Activated T-helper 1 cell treated with anti-CD3 and anti-CD28 coated beads, Interleukin-2, amount 50 U/mL, for 16 hours (primary cell): ENCODE measurements around the gene VWA3B.
"Not testable (repeated sequence)": the region's sequence is repeated elsewhere in the genome, so short reads cannot be mapped to it uniquely, and the experiment has no call there.

Experiments
- DNase-seq, 2 donors: peaks; one replicate each; pipeline ENCODE4 v3.0.0-alpha.2; 2020; ENCODE audit warnings: low read depth in 1 of 2, low spot score in 1 of 2

Gene VWA3B

DNA sequence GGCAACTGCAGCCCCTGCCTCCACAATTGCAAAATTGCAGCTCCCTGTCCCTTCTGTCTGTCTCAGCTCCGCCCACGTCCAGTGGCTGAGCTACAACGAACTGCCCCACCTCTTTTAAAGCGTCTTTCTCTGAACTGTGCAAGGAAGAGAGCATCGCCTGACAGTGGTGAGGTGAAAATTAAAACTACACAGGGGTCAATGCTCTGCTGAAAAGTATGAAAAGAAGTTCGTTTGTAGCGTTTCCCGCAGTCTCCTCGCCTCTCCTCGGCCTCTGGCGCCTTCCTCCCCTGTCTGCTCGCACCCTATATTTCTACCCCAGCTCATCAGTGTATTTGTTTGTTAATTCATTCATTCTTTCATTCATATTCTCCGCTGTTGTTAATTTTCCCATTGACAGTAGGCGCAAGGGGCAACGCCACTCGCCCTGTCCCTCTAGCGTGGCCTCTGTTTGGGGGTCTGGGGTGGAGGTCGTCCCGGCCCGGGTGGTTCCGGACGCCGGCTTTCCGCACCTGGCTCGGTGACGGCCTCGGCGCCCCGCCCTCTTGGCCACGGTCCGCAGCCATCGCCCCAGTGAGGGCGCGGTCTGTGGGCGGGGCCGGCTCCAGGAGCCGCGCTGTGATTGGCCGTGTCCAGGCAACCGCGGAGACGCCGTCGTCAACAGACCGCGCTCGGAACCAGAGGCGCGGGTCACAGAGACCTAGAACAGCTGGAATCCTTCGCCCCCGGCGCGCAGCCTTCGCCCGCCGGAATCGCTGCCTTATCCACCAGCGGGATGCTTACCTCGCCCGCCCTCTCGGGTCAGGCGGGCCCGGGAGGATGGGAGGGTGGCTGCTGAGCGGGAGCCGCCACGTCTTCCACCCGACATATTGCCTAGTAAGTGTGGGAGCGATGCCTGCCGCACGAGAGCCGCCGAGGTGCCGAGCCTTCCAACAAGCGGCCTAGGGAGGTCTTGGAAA lies at the start of gene VWA3B:
Gene VWA3B, plus strand, starts transcription at position 677 of the 956 bp plus-strand sequence. CDS start 5,926 bp downstream, outside the sequence.
- DNase-seq, result no peak

DNA sequence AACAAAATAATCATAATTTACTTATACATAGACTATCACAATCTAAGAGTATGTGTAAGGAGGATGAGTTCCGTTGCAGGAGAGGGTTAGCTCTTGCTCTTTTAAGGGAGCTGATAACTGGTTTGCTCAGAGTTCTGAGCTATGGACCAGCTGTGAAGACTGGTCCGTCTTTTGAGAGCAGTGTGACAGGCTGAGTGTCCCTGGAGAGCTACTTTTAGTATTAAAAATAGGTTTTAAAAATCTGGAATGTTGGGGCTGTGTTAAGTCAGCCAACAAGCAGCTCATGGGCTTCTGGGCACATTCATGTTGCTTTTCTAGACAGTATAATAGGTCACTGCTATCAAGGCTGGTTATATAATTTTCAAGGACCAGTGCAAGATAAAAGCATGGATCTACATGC lies 49.8 kb upstream of the VWA3B start:
- DNase-seq, result no peak

GRCh38 chr2:98037666-98038336 lies 49.2 kb upstream of the VWA3B start:
- DNase-seq, result no peak

DNA sequence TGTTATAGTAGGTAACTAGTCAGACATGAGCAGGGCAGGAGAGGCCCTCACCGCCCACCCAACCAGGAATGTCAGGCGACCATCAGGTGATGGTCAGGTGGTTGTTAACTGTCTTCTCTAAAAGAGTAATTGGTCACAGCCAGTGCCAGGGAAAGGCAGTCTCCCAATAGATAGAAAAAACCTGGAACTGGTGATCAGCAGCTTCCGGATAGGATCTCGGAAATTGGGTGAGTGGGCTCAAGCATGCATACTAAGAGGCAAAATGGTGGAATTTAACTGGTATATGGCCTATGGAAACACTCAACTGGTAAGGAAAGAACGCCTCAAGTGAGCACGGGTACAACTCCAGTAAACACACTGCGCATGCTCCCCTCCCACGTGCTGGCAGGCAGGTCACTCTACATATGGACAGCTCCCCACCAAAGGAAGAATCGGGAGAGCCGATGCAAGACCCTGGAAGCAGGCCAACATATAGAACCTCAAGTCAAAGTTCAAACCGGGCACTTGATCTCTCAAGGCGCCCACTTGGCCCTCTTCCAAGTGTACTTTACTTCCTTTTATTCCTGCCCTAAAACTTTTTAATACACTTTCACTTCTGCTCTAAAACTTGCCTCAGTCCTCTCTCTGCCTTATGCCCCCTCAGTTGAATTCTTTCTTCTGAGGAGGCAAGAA lies 47.7 kb upstream of the VWA3B start:
- no peak for DNase-seq

GRCh38 chr2:98040331-98040939 lies 46.5 kb upstream of the VWA3B start:
- no peak for DNase-seq

DNA sequence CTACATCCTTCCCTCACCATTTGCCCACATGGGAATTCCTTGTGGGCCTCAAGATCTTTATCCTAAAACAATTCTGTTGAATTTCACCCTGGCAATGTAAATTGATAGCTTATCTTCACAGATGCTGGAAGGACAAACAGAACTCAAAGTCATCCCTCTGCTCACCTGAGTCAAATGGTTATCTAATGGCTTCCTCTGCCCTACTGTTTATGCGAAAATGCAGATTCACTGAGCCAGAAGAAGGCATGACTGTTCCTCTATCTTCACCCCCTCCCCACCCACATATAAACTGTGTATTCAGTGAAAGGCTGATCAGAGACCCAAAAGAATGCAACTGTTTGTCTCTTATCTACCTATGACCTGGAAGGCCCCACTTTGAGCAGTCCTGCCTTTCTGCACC lies 43.9 kb upstream of the VWA3B start:
- DNase-seq, result no peak

DNA sequence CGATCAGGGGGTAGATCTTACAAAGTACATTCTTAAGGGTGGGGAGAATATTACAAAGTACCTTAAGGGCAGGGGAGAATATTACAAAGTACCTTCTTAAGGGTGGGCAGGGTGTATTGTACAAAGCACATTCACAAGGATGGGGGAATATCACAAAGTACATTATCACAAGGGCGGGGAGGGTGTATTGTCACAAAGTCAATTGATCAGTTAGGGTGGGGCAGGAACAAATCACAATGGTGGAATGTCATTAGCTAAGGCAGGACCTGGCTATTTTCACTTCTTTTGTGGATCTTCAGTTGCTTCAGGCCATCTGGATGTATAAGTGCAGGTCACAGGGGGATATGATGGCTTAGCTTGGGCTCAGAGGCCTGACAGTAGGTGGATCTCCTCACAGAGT lies 42.2 kb upstream of the VWA3B start:
- not testable (repeated sequence) for DNase-seq

GRCh38 chr2:98050070-98050469 lies 36.9 kb upstream of the VWA3B start:
- no peak for DNase-seq

- DNase-seq, result no peak
Observed at GRCh38 chr2:98058191-98058975, 28.6 kb upstream of the VWA3B start.

GRCh38 chr2:98060277-98060676 lies 26.7 kb upstream of the VWA3B start:
- DNase-seq, result no peak

DNA sequence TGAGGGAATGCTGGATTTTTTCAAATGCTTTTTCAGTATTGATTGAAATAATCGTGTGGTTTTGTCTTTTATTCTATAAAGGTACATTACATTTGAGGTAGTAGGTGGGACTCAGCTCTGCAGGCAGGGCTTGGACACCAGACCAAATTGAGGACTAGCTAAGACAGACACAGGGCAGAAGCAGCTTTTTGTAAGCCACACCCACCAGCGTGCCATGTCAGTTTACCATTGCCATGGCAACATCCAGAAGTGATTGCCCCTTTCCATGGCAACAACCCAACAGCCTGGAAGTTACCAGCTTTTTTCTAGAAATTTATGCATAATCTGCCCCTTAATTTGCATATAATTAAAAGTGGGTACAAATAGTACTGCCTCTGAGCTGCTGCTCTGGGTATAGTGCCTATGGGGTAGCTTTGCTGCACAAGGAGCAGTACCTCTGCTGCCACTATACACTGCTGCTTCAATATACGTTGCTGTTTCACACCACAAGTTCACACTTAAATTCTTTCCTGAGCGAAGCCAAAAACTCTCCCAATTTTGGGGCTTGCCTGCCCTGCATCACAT lies 23.6 kb upstream of the VWA3B start:
- DNase-seq, result no peak

DNA sequence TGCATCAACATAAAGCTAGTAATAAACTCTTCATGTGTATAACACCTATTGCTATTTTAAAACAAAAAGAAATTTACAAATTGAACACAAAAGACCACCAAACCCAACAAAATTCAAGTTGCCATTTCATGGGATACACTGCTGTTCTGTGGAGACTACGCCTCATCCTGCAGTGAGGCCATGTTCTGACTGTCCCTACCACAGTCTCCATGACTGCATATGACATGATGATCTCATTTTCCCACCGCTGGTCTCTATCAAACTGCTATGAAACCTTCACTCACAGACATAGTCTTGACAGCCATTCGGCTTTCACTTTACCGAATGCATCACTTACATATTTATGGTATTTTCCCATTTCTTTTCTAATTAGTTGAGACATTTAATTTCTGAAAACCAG lies 21.2 kb upstream of the VWA3B start:
- no peak for DNase-seq

DNA sequence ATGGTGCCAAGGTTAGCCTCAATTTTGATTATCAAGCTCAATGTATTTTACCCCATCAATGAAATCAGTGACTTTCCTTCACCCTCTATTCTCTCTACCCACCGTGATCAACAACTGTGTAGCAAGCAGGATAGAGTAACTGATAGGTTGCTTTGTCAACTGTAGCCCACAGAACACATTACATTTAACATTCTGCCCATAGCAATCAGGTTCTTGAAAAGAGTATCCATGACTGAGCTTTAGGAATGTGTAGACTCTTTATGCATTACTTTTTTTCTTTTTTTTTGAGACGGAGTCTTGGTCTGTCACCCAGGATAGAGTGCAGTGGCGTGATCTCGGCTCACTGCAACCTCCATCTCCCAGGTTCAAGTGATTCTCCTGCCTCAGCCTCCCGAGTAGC lies 19.8 kb upstream of the VWA3B start:
- no peak for DNase-seq

- no peak for DNase-seq
Observed at GRCh38 chr2:98070081-98070480, 16.9 kb upstream of the VWA3B start.

DNA sequence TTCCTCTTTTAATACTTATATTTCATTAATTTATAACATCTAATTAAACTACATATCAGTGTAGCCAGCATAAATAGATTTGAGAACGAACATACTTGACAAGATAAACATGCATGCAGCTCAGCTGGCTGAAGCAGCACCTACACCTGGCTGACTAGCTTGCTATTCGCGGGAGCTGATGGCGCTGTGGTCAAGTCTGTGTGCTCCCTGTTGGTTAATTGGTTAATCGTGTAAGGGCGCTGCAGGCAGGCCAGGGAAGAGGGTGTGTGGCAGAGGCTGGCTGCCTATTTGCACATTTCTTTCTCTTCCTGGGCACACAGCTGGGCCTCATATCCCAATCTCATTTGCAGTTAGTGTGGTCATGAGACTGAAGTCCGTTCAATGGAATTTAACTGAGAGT lies 14.5 kb upstream of the VWA3B start:
- no peak for DNase-seq

GRCh38 chr2:98078701-98079100 lies 8.3 kb upstream of the VWA3B start:
- DNase-seq, result no peak

DNA sequence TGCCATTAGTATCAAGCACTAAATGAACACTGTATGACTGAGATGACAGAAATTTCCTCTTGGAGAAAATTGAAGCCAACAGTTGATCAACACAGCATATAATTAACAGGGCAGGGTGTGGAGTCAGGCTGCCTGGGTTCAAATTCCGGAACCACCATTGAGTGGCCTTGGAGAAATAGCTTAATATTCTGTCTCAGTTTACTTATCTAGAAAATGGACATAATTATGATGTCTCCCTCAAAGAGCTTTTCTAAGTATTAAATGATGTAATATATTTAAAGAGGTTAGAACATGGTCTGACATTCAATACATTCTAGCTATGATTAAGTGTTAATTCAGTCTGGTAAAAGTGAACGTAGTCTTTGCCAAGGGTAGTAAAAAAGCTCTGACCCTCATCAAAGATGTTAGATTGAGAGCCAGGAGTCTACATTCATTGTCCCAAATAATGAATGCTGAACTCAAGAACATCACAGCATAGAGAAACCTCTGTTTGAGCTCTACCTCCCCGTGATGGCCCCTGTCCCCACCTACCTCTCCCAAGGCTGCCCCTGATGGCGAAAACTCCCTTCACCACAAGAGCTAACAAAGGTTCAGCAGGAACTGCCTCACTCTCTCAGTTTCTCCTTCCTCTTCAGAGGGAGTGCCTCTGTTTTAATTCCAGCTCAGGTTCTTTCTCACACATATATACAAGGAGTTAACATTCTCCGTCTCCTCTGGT lies 2.7 kb upstream of the VWA3B start:
- DNase-seq, result no peak

DNA sequence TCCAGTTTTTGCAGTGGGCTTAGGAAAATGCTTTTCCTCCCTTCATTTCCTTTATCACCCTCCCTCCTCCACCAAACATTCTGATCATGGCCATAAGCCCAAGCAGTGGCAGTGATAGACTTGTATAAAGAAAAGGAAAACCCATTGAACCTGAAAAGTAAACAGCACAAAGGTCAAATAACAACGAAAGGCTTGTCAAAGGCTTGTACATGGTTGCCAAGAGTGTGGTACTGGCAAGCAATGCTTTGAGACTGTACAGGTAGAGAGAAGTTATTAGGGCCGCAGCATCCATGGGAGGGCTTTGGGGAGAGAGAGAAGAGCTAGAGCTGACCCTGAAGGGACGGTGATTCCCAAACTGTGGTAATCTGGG lies 2.1 kb upstream of the VWA3B start:
- no peak for DNase-seq

GRCh38 chr2:98085649-98086048 lies 1.3 kb upstream of the VWA3B start:
- DNase-seq, result no peak
